ENCODE measurements around the gene STK32B. TPM values are rescaled to one million over a fixed set of nuclear protein-coding genes. Genes with fewer than 3 reads are reported as not detected.

Gene STK32B
- total and polyA plus RNA-seq, 2 donors (not counting 1 experiment from before 2014, with no cell fraction given), result 0.22 to 0.30 TPM

DNA sequence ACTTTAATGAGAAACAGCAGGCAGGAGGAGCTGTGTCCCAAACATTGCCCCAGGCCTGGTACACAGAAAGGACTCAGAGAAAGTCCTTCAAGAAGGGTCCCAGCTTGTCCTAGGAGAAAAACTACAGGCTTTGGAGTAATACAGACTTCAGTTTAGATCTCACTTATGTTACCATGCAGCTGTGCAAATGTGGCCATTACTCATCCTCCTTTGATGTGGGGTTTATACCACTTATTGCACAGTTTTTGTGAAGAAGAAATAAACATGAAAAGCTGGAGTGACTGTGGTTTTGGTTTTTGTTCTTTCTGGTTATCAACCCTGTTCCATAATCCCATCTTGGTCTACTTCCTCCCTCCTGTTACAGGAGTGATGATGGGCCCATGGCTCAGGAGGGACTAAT, 23.9 kb upstream of the STK32B start:
- ChIA-PET CTCF (no interaction called here), POLR2A (no interaction called here)
- no peak for TF ChIP-seq EZH2 (IDR thresholded peaks at IDR 0.05; ENCODE audit: borderline replicate concordance, insufficient read depth, low read depth, low read length, poor library complexity, severe bottlenecking)
- TF ChIP-seq, protein P1, sequence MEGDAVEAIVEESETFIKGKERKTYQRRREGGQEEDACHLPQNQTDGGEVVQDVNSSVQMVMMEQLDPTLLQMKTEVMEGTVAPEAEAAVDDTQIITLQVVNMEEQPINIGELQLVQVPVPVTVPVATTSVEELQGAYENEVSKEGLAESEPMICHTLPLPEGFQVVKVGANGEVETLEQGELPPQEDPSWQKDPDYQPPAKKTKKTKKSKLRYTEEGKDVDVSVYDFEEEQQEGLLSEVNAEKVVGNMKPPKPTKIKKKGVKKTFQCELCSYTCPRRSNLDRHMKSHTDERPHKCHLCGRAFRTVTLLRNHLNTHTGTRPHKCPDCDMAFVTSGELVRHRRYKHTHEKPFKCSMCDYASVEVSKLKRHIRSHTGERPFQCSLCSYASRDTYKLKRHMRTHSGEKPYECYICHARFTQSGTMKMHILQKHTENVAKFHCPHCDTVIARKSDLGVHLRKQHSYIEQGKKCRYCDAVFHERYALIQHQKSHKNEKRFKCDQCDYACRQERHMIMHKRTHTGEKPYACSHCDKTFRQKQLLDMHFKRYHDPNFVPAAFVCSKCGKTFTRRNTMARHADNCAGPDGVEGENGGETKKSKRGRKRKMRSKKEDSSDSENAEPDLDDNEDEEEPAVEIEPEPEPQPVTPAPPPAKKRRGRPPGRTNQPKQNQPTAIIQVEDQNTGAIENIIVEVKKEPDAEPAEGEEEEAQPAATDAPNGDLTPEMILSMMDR (IDR thresholded peaks at IDR 0.05), result no peak
- DNase-seq (no peak), ATAC-seq (ENCODE audit: low read depth) (no peak)
- no peaks in the 10 kb centered on the region for H3K4me1 Mint-ChIP-seq
- Histone ChIP-seq H3K4me1 (ENCODE audit: control insufficient read depth in 2 of 2, insufficient read depth in 2 of 2, low read length in 2 of 2) (no peaks in the 10 kb centered on the region), H3K79me2 (ENCODE audit: control insufficient read depth, insufficient read depth, low read length) (no peaks in the 10 kb centered on the region), H3K27ac (ENCODE audit: low read length in 2 of 2) (no peak overlapping the region), H3K27me3 (replicated peaks in 1 of 4; ENCODE audit: control extremely low read depth in 1 of 4, control insufficient read depth in 3 of 4, insufficient read depth in 4 of 4, low read length in 3 of 4) (no peaks in the 10 kb centered on the region), H4K20me1 (ENCODE audit: control insufficient read depth, insufficient read depth, low read length, poor library complexity, severe bottlenecking) (no peaks in the 10 kb centered on the region), H3K4me2 (replicated peaks; ENCODE audit: low read depth, low read length, poor library complexity, severe bottlenecking) (no peak overlapping the region), H3K36me3 (replicated peaks in 1 of 2; ENCODE audit: control extremely low read depth in 1 of 2, control insufficient read depth in 1 of 2, extremely low read depth in 1 of 2, insufficient read depth in 2 of 2, low read length in 1 of 2) (no peaks in the 10 kb centered on the region), H3K9me3 (ENCODE audit: control extremely low read depth in 1 of 3, control insufficient read depth in 2 of 3, insufficient read depth in 1 of 3, low read length in 2 of 3) (peaks cover 0 to 12% (median 0%) of the 10 kb centered on the region in 3 donors), H2AFZ (ENCODE audit: insufficient read depth, low read depth, low read length, poor library complexity, severe bottlenecking) (no peak overlapping the region), H3K4me3 (ENCODE audit: control extremely low read depth in 1 of 5, extremely low read depth in 1 of 5, insufficient read depth in 1 of 5, low read depth in 2 of 5, low read length in 4 of 5) (no peak overlapping the region), H3K9ac (ENCODE audit: low read length) (no peak overlapping the region)
- intact Hi-C loops (cut with micrococcal nuclease), result no loop called here
- peaks cover 5% of the 10 kb centered on the region for H3K9me3 Mint-ChIP-seq (ENCODE audit: insufficient read depth)
- H3K27me3 Mint-ChIP-seq, result peaks cover 17% of the 10 kb centered on the region
- H3K4me3 Mint-ChIP-seq, result no peak overlapping the region
- no peak overlapping the region for H3K27ac Mint-ChIP-seq

DNA sequence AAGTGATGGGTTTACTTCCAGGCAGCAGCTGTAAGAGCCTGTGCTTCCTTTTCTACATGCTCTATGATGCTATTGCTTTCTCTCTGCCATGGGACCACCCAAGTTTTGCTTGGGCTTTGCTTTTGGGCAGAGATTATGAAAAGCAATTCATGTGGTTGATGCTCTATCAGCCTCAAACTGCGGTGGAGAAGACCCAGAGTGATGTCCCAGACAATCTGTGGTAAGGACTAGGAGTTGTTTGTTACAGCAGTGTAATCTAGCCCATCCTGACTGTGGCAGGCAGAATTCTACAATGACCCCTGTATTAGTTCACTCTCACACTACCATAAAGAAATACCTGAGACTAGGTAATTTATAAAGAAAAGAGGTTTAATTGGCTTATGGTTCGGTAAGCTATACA, 22.8 kb upstream of the STK32B start:
- no peak for ATAC-seq (ENCODE audit: low read depth)
- Histone ChIP-seq H3K27ac (ENCODE audit: low read length in 2 of 2) (no peak overlapping the region), H4K20me1 (ENCODE audit: control insufficient read depth, insufficient read depth, low read length, poor library complexity, severe bottlenecking) (no peaks in the 10 kb centered on the region), H3K9ac (ENCODE audit: low read length) (no peak overlapping the region), H3K4me3 (ENCODE audit: control extremely low read depth in 1 of 5, extremely low read depth in 1 of 5, insufficient read depth in 1 of 5, low read depth in 2 of 5, low read length in 4 of 5) (no peak overlapping the region), H3K9me3 (ENCODE audit: control extremely low read depth in 1 of 3, control insufficient read depth in 2 of 3, insufficient read depth in 1 of 3, low read length in 2 of 3) (peaks cover 0 to 7% (median 0%) of the 10 kb centered on the region in 3 donors), H3K4me1 (ENCODE audit: control insufficient read depth in 2 of 2, insufficient read depth in 2 of 2, low read length in 2 of 2) (peaks cover 0 to 4% of the 10 kb centered on the region in 2 donors), H3K4me2 (replicated peaks; ENCODE audit: low read depth, low read length, poor library complexity, severe bottlenecking) (no peak overlapping the region), H3K27me3 (replicated peaks in 1 of 4; ENCODE audit: control extremely low read depth in 1 of 4, control insufficient read depth in 3 of 4, insufficient read depth in 4 of 4, low read length in 3 of 4) (no peaks in the 10 kb centered on the region), H3K36me3 (replicated peaks in 1 of 2; ENCODE audit: control extremely low read depth in 1 of 2, control insufficient read depth in 1 of 2, extremely low read depth in 1 of 2, insufficient read depth in 2 of 2, low read length in 1 of 2) (no peaks in the 10 kb centered on the region), H3K79me2 (ENCODE audit: control insufficient read depth, insufficient read depth, low read length) (no peaks in the 10 kb centered on the region), H2AFZ (ENCODE audit: insufficient read depth, low read depth, low read length, poor library complexity, severe bottlenecking) (no peak overlapping the region)
- peaks cover 17% of the 10 kb centered on the region for H3K27me3 Mint-ChIP-seq
- TF ChIP-seq EZH2 (IDR thresholded peaks at IDR 0.05; ENCODE audit: borderline replicate concordance, insufficient read depth, low read depth, low read length, poor library complexity, severe bottlenecking), result no peak
- TF ChIP-seq, protein P1 (IDR thresholded peaks at IDR 0.05), result no peak
- no peak overlapping the region for H3K4me3 Mint-ChIP-seq
- no peak overlapping the region for H3K27ac Mint-ChIP-seq
- CTCF ChIA-PET, result no interaction called here
- POLR2A ChIA-PET, result no interaction called here
- intact Hi-C loops (cut with micrococcal nuclease), result no loop called here
- no peak for DNase-seq
- WGBS (ENCODE audit: insufficient coverage), result 77% methylated on average over 2 of the region's 2 CpGs
- H3K9me3 Mint-ChIP-seq (ENCODE audit: insufficient read depth), result peaks cover 2% of the 10 kb centered on the region
- peaks cover 5% of the 10 kb centered on the region for H3K4me1 Mint-ChIP-seq
